GM21786 (cell line): ENCODE measurements around the gene MRPL1.
"Not testable (repeated sequence)": the region's sequence is repeated elsewhere in the genome, so short reads cannot be mapped to it uniquely, and the experiment has no call there.

Experiments
- ATAC-seq: cut with Tn5 transposase; IDR thresholded peaks from one replicate; pipeline ENCODE4 v1.9.1; 2021; ENCODE audit not compliant: unreplicated experiment

The MRPL1 gene

DNA sequence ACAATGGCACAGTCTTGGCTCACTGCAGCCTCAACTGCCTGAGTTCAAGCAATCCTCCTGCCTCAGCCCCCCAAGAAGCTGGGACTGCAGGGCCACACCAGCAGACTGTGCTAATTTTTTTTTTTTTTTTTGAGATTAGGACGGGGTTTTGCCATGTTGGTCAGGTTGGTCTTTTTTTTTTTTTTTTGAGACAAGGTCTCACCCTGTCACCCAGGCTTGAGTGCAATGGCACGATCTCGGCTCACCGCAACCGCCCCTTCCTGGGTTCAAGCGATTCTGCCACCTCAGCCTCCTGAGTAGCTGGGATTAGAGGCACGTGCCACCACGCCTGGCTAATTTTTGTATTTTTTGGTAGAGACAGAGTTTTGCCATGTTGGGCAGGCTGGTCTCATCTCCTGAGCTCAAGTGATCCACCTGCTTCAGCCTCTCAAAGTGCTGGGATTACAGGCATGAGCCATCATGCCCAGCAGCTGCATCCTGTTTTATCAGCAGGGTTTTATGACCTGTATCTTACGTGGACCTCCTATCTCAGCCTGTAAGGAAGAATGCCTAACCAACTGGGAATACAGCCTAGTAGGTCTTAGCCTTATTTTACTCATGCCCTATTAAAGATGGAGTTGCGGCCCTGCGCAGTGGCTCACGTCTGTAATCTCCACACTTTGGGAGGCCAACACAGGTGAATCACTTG, 13.2 kb upstream of the MRPL1 start:
- no peak for ATAC-seq

DNA sequence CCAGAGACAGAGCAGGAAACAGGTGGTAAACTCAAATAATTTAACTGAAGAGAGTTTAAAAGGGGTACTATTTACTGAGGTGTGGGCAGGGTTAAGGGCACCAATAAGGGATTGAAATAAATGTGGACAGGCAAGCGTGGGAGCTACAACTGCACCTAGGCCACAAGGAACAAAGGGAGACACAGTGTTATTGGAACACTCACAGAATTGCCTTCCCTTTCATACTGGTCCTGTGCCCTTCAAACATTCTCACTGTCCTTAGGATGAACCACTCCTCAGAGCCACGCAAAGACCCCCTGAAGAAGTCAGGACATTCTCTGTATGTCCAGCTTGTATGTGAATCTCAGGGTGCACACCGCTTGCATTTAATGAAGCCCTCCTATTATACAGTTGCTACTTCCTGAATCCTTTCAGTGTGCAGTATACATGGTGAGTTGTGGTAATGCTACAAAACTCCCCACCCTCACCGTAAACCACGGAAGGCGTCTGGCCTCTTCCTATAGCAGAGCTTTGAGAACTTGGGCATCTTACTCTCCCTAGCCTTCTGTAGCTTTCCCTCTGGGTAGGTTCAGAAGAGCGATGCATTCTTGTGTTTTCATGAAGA, 9.6 kb upstream of the MRPL1 start:
- ATAC-seq: peak; percentile 93

DNA sequence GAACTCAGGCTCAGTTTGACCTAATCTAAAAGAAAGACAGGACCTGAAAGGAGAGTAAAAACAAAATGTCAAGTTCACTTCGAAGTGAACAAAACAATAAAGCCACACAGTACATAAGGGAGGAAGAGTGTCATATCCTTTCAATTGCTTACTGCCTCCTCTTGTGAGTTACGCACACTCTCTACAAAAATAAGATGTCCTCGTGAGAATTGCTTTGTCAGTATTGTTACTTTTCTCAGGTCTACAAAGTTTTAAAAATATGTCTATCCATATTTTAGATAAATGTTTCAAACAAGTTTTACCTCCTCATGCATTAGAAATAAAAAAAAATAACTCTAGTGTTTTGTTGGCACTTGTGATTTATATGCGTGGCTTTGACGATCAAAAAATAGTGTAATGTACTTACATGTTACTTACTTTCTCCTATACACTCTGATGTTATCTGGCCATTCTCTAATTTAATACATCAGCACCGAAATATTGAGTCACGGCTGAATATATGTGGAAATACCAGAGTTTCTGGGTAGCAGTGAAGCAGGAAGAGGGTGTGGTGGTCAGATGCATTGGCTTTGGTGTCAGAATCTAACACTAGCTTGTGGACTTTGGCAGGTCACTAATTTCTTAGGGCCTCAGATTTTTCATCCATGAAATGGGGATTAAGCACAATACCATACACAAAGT, 8.1 kb upstream of the MRPL1 start:
- ATAC-seq: no peak

DNA sequence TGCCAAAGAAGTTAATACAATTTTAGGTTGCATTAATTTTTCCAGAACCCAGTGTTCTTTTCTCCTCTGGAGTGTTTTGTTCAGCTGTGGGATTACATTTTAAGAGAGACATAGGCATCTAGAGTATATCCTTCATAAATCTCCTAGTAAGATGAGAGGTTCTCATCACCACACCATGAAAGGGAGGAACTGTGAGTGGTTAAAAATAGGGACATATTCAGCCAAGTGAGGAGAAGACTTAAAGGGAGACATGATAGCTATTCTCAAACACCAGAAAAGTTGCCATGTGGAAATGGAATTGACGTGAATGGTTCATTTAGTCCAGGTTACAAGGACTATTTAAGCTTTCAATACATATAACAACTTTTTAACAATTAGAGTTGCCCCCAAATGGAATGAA, 6.5 kb upstream of the MRPL1 start:
- ATAC-seq: no peak

DNA sequence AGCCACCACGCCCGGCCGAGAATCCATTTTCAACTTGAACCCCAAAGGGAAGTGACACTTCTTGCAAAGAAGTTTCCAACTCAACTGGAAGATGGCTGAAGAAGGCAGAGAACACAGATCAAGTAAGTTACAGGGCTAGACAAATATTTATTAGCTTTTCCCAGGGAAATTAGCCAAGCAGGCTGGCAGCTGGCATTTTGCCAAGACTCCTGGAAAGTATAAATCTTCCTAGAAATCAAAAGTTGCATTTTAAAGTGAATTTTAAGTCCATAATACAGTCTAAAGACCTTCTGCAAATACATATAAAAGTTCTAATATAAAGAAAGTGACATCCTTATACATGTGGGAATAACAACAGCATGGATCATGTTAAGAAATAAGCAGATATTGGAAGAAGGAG, 3.4 kb upstream of the MRPL1 start:
- ATAC-seq: no peak

DNA sequence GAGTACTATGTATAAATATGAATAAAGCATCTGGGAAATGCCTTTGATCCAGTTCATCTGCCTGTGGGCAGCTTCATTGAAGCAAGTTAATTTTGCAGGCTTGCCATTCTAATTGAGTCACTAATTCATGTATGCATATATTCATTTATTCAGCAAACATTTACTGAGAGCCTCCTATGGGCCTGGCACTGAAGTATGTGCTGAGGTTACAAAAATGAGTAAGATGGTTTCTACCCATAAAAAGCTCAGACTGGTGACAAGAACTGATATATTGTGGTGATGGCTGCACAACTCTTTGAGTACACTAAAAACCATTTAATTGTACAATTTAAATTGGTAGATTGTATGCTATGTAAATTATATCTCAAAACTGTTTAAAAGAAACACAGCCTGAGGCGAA, 1.1 kb upstream of the MRPL1 start:
- no peak for ATAC-seq

DNA sequence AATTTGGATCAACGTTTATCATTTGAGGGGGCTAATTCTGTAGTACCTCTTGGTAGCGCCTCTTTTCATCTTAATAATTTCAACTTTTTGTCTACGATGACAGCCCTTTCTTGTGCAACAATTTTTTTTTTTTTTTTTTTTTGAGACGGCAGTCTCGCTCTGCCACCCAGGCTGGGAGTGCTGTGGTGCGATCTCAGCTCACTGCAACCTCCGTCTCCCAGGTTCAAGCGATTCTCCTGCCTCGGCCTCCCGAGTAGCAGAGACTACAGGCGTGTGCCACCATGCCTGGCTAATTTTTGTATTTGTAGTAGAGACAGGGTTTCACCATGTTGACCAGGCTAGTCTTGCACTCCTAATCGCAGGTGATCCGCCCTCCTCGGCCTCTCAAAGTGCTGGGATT, 711 bp downstream of the MRPL1 start:
- ATAC-seq: not testable (repeated sequence)

DNA sequence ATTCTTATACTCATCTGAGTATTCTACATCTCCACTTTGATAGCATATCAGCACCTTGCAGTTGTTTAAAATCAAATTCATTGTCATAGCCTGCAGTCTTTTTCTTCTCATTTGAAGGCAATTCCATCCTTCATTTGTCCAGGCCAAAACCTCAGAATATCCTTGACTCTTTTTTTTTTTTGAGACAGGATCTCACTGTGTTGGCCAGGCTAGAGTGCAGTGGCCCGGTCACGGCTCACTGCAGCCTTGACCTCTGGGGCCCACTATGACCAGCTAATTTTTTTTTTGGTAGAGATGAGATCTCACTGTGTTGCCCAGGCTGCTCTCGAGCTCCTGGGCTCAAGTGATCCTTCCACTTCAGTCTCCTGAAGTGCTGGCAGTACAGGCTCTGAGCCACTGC, 2.6 kb downstream of the MRPL1 start:
- ATAC-seq: no peak

DNA sequence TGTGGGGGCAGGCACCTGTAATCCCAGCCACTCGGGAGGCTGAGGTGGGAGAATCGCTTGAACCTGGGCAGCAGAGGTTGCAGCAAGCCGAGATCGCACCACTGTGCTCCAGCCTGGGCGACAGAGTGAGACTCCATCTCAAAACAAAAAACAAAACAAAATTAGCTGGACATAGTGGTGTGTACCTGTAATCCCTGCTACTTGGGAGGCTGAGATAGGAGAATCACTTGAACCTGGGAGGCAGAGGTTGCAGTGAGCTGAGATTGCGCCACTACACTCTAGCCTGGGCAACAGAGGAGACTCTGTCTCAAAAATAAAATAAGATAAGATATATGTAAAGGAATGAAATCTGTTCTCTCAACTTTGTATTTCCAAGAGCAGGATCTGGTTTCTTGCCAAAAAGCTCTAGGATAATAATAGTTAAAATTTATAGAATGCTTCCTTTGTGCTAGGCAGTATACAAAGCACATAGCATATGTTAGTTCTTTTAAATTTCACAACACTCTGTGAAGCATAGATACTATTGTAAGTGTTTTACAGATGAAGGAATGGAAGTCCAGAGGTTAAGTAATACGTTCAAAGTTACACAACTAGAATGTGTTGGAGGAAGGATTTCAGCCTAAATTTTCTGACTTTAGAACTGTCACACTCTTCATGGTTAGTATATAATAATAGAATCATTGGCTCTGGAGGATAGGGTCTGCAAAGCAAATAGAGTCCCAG, 10.3 kb downstream of the MRPL1 start:
- no peak for ATAC-seq

DNA sequence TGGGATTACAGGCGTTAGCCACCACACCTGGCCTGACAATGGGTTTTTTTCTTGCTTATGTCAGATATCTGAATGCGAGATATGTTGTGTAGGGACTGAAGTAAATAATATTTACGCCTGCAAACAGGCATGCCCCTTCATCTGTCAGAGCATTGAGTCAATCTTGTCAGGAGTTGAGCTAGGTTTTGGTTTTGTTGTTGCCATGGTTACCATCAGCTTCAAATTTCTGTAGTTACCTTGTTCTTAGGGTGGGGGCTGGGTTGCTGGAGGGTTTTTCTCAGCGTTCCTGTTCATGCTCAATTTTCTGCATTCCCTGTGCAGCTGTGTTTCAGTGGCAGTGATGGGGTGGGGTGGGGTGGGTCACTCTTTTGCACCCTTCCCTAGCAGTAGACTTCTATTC, 14.5 kb downstream of the MRPL1 start:
- no peak for ATAC-seq

DNA sequence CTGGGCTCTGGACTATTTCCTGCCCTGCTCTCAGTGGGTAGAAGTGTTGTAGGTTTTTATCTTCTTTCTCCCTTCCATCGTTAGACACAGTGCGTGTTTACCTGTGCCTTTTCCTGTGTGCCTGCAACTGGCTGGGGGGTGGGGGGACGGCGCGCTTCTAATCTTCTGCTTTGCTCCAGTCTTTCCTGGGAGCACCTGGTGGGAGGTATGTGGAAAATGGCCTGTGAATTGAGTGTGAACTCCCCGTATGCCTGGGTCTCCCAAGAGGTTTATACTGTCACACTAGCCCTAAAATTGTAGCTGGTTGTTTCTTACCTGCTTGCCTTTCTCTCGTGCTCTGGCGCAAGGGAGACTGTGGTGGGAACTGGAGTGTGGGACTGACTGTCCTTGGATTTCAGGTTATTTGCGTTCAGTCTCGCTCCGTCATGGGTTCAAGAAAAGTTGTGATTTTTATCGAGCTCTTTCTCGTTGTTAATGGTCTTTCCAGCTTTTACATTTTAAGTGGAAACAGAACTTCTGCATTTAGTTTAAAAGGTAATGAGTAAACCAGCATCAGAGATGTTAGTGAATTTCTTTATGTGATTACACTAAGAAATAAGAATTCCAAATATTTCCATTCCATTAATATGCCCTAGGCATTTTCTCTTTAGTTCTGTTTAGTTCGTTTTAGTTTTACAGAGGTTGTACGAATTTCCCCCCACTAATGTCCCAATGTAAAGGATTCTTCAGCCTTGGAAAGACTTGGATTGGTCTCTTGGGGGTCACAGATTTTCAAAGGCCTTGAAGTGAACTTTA, 15.3 kb downstream of the MRPL1 start:
- ATAC-seq: no peak

DNA sequence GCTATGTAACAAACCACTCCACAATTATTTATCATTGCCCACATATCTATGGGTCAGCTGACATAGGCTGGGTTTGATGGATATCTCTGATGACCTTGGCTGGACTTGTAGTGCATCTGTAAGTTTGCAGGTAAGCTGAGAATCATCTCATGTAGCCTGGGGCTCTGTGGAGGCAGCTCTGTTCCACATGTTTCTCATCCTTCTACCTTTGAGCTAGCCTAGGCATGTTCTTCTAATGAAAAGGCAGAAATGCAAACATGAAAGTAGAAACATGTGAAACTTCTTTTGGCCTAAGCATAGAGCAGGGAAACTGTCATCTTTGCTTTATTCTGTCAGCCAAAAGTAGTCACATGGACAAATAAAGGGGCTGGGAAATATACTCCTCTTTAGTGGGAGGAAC, 18.2 kb downstream of the MRPL1 start:
- ATAC-seq: no peak

DNA sequence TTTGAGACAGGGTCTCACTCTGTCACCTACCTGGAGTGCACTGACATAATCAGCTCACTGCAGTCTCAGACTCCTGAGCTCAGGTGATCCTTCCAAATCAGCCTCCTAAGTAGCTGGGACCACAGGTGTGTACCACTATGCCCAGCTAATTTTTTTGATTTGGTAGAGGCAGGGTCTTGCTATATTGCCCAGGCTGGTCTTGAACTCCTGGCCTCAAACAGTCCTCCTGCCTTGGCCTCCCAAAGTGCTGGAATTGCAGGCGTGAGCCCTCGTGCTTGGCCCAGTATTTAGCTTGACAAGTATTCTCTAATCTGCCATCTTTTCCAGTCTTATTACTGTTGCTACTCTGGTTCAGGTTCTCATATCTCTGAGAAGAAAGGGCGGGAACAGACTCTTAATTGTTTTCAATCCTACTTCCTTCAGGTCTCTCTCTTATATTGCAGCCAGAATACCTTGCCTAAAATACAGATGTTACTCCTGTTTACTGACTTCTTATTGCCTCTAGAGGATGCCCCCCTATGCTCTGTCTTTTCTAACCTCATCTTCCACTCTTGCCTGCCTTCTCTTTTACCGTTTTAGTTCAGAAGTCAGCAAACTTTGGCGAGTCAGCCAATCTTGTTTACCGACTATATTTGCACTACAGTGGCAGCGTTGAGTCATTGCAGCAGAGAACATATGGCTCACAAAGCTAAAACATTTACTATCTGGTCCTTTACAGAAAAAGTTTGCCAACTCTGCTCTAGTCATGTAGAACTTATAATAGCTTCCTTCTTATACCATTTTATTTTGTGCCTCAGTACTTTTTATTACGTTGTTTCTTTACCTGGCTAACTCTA, 19.0 kb downstream of the MRPL1 start:
- no peak for ATAC-seq

DNA sequence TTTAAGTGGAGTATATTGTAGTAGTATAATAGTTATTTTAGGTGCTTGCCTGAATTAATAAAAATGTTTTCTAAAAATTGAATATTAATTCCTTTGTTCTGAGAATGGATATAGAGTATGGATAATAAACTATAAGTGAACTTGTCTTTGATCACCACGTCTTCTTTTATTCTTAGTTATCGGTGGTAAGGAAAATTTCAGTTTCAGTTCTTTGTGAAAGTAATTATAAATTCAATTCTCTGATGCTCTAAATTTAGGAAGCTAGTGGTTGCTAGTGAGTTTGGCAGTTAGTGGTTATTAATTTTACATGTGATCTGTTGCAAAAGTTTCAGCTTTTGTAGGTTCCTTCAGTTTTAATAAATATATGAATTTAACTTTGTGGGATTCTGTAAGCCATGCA, 30.8 kb downstream of the MRPL1 start:
- peak; percentile 69 for ATAC-seq

DNA sequence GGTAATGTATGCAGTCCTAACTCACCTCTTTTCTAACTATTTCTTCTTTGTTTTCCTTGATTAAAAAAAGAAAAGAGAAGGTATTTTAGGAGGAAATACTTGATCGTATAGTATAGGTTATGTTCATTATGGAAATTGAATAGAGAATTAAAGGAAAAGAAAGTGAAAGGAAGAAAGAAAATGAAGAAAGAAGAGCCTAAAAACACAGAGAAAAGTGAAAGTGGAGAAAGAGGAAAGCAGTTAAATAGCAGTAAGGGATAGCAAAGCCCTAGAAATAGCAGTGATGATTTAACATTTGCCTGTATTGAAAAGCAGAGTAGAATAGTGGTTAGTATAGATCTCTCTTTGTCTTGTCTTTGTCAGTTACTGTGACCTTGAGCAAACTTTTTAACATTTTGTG, 37.0 kb downstream of the MRPL1 start:
- ATAC-seq: no peak

DNA sequence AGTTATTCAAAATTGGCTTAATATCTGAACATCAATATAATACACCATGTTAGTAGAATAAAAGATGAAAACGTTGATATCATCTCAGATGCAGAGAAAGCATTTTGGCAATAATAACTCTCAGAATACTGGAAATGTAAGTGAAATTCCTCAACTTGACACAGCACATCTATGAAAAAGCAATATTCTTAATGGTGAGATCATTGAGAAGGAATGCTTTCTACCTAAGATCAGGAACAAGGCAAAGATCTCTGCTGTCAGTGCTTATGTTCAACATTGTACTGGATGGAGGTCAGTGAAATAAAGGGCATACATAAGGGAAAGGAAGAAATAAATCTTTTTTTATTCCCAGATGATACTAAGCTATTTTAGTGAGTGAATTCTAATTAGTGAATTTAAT, 40.6 kb downstream of the MRPL1 start:
- ATAC-seq: no peak

DNA sequence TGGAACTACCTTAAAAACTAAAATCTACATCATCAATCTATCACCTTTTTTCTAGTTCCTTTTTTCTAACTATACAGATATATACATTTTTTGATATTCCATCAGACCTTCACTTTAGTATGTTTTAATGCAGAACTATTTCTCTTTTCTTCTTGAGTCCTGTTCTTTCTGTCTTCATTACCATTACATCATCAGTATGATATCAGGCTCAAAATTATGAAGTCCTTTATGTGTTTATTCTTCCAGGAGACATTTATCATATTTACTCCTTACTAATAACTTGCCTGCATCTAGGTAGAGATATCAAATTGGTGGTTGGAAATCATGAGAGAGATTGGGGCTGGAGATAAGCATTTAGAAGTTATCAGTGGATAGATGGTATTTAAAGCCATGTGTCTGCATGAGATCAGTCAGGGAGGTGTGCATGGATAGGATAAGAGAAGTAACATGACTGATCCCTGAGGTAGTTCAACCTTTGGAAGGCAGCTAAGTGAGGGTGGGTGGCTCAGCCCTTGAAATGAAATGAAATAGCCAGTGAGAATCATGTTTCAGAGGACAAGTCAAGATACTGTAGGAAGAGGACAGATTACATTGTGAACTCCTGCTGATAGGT, 43.1 kb downstream of the MRPL1 start:
- no peak for ATAC-seq

DNA sequence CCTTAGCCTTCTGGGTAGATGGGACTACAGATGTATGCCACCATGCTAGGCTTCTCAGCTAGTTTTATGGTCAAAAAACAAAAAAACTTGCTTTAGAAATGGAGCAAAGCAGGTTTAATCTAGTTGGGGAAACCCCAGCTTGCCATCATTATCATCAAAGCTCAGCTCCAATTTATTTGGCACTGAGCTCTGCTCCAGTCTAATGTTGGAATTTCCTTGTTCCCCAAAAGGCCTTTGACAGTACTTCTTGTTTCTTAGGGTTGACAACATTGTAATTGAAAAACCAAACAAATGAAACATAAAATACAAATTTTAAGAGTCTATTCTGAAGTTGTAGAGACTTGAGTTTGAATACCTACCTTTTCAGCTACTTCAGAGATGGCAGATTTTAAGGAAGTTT, 48.0 kb downstream of the MRPL1 start:
- ATAC-seq: no peak

DNA sequence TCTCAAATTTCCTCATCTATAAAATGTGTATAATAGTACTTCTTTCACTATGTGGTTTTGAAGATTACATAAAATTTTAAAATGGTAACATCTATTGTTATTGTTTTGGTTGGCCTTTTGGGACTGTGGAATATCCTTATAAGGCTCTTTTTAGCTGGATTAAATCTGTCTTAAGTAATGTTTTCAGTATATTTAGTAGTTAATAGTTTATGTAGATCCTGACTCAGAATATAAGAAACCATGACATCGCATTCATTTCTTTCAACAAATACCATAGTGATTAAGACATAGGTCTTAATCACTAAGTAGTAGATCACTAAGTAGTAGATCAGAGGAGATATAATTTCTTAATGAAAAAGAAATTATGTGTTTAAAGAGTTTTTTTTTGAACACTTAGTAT, 48.5 kb downstream of the MRPL1 start:
- ATAC-seq: no peak
